HT-29 (cell line): ENCODE results near the gene PPFIBP2. TPM values are rescaled to one million over a fixed set of nuclear protein-coding genes. Genes with fewer than 3 reads are reported as not detected.
A peak's percentile ranks its signal among the peaks of the same experiment; 100 is the strongest.

Source experiments
- DNase-seq: peaks from one replicate; pipeline ENCODE4 v3.0.0-alpha.2; 2015; ENCODE audit warnings: low spot score
- total RNA-seq: library from RNA; depleted of rRNA; stranded (reverse); fragments of >200 nt; shearing (Covaris generic); gene quantifications from 2 replicates; pipeline ENCODE4 v1.2.3, GENCODE V29; 2014

The PPFIBP2 gene
- total RNA-seq, 1 experiment from 2014 or later: 25.7 TPM

DNA sequence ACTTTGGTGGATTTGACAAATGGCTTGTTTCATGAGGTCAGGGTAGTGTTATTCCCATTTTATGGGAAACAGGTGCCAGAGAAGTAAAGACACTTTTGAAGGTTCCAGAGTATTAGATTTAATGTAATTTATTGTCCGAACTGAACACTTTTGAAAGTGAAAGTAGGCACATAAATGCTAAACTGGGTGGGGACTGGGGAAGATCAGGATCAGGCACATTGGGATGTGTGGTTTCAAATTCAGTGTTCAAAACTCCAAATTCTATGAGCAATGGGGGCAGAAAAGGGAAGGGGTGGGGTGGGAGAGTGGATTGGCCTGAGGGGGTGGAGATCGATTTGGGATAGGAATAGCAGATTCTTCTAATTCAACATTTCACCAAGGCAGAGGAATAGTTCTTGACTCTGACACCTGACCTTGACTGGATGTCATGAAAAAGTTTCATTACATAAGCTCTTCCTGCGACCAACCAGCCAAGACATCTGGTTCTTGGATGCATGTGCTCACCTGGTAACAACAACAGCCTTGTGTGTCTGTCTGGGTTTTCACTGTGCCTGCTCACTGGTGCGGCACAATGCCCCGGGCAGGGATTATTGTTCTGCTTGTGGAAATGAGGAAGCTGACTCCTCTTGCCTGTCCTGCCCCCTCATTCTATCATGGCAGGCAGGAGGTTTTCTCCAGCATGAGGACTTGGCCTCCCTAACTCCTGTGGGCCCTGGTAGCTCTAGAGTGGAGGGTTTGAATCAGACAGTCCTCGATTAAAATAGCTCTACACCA, 10.8 kb downstream of the PPFIBP2 start:
- no peak for DNase-seq

DNA sequence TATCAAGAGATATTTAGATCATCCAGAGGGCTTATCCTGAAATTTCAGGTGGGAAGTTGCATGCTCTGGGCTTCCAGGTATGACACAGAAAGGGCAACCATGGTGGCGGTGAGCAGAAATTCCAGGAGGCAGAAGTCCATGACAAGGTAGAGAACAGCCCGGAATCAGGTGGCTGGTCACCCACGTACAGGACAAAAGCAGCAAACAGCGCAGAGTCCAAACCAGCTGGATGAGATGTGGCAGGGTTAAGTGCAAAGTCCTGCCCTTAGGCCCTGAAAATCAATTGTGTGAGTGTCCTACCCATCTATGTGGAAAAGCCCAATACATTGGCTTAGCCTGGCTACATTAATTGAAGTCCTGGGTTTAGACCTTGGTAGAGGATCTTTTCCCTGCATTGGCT, 11.6 kb downstream of the PPFIBP2 start:
- DNase-seq: no peak

DNA sequence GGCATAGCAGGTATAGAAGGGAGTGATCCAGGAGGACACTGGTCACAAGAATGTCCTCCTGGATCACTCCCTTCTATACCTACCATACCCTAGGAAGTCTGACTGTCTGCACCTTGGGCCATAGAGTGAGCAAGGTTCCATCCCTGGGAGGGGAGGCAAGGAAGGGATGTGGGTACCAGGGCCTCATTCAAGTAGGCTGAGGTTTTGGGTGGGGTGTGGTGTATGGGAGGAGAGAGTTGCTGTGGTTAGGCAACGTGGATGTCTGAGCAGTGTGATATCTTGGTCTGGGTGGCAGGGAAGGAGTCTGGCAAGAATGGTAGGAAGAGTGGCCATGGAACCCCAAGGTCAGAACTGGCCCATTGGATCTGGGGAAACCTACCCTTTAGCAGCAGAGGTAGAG, 13.2 kb downstream of the PPFIBP2 start:
- DNase-seq: no peak

DNA sequence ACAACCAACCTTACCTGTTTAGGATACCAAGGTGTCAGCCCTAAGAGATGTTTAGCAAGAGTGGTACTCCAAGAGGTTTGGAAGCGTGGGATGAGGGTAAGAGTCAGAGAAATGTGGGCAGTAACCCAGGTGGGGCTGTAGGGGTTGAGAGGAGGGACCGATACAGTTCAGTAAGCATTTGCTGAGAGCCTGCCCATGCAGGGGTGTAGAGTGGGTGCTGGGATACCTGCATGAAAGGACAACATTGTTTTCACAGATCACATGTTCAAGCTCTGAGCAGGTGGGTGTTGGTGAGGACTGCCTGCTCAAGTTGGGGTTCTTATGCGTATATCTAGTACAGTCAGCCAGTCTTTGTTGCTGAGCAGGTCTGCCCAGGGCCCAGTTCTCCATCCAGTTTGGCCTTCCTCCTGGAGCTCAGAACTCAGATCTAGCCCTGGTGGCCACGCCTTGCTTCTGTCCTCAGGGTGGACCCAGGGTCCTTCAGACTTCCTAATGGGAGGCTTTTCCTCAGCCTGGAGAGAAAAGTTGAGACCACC, 14.8 kb downstream of the PPFIBP2 start:
- no peak for DNase-seq

DNA sequence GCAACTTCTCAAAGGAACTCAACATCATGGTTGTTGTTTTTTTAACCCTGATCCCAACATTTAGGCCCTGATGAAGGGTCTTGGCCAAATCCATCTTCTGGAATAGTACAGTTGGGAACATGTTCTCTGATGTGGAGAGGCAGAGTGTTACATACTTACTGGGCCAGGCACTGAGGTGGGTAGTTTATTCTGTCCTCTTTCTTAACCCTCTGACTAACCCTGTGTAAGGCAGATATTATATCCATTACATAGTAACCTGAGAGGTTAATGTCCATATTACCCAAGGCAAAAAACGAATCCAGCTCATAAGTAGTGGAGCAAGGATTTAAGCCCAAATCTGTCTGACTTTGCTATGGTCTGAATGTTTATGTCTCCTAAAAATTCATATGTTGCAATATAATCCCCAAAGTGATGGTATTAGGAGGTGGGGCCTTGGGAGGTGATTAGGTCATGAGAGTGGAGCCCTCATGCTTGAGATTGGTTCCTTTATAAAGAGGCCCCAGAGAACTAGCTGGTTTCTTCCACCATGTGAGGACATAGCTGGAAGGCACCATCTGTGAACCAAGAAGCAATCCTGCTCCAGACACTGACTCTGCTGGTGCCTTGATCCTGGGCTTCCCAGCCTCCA, 16.3 kb downstream of the PPFIBP2 start:
- no peak for DNase-seq

DNA sequence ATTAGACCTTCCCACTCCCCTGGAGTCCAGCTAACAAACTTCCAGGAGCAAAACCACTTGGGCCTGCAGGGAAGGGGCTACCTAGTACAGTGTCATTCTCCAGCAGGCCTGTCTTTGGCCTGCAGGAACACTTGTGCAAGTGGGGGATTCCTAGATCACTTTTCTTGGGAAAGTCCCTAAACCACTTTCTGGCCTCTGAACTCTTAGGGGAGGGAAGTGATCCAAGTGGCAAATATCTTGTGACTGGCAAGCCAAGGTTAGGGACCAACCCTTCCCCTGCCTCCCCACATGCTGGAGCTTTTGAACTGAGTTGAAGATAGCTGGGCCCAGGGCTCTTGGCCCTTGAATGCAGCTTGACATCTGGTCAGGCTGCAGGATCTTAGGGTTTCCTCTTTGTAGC, 17.2 kb downstream of the PPFIBP2 start:
- no peak for DNase-seq

DNA sequence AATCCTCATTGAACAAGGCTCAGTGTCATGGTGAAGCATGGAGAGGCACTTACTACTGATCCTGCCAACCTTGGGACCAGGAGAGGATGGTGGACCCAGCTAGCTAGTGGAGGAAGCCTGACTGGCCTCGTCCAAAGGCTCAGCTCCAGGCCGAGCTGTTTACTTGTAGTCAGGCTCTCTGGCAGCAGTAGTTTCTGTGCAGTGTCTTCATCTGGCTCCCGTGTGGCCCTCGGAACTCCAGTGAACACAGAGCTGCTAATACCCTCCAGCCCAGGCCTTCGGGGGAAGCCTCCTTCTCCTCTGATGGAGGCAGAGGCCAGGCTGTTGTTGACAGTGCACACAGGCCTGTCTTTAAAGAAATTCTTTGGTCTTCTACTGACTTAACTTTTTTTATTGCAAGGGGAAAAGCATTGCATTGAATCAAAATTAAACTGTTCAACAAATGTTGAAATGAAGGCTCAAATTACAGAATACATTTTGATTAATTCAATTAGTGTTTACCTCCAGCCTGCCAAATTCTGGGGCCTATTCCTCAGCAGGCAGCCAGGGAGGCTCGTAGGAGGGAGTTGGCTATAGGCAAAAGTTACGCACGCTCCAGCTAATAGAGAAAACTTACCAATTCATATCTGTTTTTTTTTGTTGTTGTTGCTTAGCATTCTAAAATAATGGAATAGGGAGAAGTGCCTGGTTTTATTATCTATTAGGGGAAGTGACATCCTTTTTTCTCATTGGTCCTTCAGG, 18.8 kb downstream of the PPFIBP2 start:
- DNase-seq: no peak

DNA sequence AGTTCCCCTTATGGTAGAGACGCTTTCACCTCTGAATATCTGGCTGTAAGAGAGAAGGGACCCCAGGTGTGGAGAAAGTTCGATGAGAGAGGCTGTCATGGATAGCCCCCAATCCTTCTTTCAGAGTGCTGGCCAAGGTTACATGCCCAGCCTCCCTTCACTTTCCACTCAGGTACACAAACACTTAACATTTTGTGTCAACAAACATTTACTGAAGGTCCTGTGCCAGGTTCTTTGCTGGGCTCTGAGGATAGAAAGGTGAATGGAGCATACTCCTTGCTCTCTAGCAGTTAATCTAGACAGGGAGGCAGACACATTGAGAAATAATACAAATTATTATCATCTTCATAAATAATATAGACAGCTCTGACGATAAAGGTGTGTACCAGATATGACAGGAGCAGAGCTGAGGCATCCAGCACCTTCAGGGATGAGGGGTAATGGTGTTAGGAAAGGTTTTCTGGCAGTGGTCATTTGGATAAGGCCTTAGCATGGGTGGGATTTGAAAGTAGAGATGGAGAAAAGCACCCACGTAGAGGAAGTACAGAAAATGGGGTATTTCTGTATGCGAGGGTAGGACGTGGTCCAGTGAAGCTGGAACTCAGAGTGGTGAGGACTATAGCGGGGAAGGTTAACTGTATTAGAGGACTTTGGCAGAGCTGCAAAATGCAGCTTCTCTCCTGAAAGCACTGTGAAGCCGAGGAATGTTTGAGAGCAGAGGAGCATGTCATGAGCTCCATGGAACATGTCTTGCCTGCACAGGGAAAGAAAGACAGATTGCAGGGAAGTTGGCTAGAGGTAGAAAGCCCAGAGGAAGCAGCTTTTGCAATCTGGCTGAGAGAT, 19.6 kb downstream of the PPFIBP2 start:
- no peak for DNase-seq

DNA sequence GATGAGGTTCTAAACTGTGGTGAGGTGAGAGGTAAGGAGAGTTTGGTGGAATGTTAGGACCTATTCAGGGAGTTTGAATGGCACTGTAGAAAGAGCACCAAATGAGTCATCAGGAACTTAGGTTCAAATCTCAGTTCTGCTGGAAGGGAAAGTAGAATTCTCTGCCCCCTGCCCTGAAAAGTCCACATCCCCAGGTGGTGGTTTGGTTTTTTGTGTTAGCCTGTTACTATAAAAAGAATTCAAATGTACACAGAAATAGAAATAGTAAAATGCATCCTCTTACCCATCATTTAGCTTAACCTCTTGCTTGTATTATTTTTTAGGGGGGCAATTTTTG, 20.2 kb downstream of the PPFIBP2 start:
- DNase-seq: no peak

DNA sequence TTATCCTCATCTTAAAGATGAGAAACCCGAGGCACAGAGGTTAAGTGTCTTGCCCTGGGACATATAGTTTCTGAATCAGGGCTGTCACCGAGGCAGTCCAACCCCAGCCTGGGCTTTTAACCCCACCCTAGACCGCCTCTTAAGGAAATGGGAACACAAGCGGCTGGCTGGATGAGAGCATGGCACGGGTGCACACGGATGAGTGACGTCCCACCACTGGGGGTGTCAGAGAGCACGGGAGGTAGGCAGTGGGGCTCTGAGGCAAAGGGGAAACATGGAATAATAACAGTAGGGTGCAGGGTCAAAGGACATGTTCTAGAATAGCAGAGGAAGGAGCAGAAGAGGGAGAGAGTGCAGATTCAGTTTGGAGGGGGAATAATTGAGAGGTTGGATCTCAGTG, 22.3 kb downstream of the PPFIBP2 start:
- DNase-seq: peak; percentile 29

DNA sequence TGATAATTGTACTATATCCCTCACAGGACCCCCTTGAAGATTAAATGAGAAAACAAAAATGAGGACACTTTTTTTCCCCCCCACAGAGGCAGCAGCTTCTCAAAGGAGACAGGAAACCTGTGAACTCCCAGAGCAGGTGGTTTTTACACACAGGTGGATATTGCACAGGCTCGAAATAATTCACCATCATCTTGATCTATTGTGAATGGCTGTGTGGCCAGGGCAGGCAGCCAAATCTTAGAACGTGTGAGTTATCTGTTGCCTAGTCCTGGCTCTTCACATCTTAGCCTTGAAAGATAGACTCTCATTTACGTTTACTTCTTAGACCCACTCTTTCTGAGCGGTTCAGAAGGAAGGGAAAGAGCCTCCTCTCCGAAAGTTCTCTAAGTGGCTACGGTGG, 23.5 kb downstream of the PPFIBP2 start:
- no peak for DNase-seq

DNA sequence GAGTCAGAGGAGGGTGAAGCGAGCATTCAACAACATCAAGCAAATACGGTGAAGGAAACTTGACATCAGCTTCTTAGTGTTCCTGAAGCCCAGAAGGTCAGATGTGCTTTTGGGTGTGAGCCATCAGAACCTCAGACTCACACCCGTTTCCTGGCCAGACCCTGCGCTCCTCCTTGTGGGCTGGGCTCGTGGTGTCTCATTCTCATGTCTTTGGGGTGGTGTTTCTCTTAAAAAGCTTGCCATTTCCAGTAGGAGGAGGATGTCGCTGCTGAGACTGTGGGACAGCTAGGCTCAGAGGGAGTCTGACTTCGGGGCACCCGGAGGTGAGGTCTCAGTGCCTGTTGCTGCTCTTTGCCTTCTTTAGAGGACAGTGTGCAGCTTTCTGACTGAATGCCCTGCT, 24.2 kb downstream of the PPFIBP2 start:
- DNase-seq: no peak

DNA sequence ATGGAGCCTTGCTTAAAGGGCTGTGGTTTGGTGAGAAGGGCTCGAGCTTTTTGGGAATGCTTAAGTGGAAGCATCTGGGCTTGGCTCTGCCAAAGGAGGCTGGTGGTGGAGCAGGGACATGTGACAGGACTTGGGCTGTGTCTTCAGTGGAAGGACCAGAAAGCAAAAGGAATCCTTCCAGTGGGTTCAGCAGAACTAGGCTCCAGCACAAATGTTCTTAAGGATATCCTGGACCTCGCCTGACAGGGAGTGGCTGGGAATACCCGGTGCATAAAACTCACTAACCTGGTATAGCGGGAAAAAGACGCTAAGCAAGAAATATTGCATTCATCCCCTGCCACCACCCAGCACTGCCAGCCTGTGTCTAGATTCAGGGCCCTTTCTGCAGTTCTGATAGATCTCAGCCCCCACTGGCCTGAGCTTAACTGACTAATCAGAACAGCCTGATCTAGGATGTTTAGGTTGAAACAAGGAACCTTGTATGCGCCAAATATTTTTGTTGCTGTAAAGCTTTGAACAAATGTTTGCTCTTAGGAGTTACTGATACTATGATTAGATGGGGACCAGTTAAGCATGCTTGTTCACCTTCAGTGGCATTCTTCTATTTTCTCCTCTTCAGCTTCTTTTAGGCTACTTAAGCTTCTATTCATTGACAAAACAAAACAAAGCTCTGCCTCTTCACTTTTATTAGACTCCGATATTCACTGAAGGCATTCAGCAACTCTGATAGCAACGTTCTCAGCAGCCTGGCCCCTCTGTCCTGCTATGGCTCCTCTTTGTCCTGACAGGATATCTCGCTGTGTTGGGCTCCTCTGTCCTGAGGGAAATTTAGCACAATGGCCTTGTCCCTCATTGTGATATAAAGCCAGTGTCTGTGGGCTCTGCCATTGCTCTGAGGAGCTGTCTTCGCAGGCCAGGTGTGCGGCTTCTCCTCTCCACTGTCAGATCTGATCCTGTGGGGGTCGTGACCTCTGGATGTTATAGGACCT, 25.0 kb downstream of the PPFIBP2 start:
- no peak for DNase-seq

DNA sequence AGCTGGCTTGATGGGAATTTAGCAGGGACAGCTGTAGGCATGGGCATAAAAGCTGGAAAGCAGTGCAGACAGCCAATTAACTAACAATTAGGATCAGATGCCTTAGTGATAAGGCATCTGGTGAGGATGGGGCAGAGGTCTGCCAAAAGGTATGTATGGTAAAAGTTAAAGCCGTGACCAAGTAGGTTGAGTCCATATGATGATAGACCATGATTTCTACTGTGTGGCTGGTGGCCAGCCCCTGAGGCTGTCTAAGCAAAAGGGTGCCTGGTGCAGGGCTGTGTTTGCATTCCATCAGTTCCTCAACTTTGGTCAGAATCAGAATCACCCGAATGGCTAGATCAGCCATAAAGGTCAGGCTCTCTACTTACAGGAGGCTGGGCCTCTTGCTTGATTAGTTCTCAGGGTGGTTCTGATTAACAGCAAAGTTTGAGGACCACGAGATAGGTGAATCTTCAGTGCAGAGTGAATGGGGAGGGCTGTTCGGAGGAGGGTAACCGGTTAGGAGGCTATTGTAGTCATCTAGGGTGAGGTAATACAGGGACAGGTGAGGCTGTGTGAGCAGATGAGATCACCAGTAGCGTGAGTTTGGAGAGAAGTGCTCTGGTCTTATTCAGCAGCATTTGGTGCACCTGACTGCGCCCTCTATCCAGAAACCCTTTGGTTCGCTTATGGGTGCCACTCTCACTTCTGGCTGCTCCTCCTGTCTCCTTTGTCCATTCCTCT, 27.2 kb downstream of the PPFIBP2 start:
- DNase-seq: no peak

DNA sequence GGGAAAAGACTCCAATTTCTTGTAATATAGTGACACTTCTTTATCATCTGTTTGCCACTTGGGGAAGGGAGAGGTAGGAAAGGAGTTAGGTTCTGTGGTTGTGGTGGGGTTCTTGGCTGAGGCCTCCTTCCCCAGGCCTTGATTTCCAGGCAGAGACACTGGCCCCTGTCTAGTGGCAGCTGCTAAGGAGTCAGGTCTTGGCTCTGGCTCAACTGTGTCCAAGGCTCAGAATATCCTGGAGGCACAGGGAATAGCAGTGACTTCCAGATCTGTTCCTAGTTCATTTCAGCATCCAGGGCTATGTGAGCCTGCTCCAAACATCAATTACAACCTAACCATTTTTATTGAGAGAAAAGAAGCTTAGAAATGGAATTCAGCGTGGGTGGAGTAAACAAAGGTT, 29.5 kb downstream of the PPFIBP2 start:
- DNase-seq: no peak

DNA sequence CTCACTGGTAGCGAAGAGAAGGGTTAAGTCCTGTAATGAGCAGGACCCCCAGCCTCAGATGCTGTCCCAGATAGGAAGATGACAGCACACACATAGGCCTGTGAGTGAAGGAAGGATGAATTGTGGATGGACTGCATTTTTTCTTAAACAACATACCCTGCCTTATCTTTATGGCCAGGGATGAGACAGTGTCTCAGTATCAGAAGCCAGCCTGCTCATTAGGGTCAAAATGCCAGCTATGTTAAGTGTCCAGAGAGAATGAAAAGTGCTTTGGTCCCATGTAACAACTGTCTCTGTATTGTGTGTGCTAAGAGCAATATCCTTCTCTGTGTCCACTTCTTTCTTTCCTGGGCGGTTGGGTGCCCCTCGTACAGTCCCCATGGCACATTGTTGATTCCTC, 30.2 kb downstream of the PPFIBP2 start:
- no peak for DNase-seq

DNA sequence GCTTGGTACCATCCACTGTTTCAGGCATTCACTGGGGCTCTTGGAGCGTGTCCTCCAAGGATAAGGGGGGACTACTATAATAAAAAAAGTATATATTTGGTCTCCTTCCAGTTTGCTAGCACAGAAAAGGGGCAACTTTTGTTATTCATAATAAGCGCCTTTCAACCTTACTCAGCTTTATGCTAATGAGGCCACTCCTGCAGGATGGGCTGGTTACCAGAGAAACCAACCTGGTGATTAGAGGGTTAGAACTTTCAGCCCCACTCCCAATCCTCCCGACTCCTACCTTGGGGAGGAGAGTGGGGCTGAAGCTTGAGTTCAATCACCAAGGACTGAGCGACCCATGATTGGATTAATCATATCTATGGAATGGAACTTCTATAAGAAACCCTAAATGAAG, 31.8 kb downstream of the PPFIBP2 start:
- DNase-seq: no peak

DNA sequence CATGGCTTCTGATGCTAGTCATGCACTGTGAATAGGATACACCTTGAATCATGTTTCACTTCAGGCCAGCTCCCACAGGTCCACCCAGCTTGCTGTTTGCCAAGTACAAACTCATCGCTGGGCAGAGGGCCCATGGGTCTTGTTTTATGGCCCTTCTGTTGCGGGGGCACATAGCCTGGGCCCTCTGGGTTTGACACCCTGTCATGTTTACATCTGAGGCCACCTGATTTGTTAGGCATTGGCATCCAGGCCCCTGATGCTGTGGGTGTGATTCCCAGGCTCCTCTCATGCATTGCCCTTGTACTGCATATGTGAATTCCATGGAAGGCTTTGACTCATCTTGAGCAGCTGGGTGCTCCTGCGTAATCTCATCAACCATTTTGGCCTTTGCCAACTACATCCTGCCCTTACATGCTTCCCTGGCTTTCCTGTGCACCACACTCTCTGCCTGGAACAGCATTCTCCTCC, 32.6 kb downstream of the PPFIBP2 start:
- DNase-seq: no peak

DNA sequence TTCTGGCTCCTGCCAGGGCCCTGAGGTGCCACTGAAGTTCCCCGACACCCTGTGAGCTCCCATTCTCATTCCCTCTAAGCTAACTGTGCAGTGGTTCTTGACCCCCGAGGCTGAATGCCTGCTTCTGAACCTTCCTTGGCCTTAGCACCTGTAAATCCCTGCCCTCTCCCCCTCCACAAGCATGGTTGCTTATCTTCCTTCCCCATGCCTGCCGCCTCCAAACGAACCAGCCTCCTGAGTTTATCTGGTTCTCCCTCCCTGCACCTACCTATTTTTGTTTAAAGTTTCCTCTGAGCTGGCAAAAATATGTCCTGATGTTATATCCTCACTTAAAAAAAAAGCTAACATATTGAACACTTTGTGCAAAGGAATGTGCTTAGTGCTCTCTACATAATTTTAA, 33.9 kb downstream of the PPFIBP2 start:
- DNase-seq: no peak
